GM12878 (cell line): ENCODE results near the gene RRBP1. TPM values are rescaled to one million over a fixed set of nuclear protein-coding genes. Genes with fewer than 3 reads are reported as not detected.

Source experiments
- ATAC-seq: fragments of 200-7000 bp; cut with Tn5 transposase; 3 replicates; pipeline ENCODE4 v1.9.1; 2020; ENCODE audit warnings: mild to moderate bottlenecking, moderate library complexity
- BruUV-seq: library from RNA; stranded (reverse); fragments of 400-500 nt; replicated peaks from 2 replicates; lab custom pipeline; 2021; lab: Mats Ljungman, UMichigan
- CTCF ChIA-PET: fragments of 300-600 bp; sonication (Branson Sonifier 250); formaldehyde crosslinking; extraction: SDS; loops from one replicate; lab custom pipeline; 2021; ENCODE audit warnings: inconsistent platforms; lab: Yijun Ruan, JAX
- POLR2A ChIA-PET: fragments of 350-600 bp; formaldehyde crosslinking; extraction: SDS; loops from one replicate; lab custom pipeline; 2021; ENCODE audit warnings: inconsistent platforms; lab: Charles Lee
- RAD21 ChIA-PET: fragments of 300-600 bp; sonication (Branson Sonifier 250); formaldehyde crosslinking; loops from one replicate; lab custom pipeline; 2023; ENCODE audit warnings: antibody characterized with exemption; ENCODE audit not compliant: unreplicated experiment; lab: Charles Lee
- SMC1A ChIA-PET: fragments of 300-600 bp; sonication (Branson Sonifier 250); formaldehyde crosslinking; loops from one replicate; lab custom pipeline; 2023; ENCODE audit not compliant: unreplicated experiment, uncharacterized antibody; lab: Charles Lee
- DNase-seq: peaks from one replicate; pipeline ENCODE4 v3.0.0-alpha.2; 2011; ENCODE audit warnings: low read depth, low spot score
- FAIRE-seq: peaks from 3 replicates; lab custom pipeline; 2011; peaks lifted over from hg19 to GRCh38; lab: Jason Lieb, UNC
- H2AFZ ChIP-seq: 2 replicates; pipeline ENCODE4 v1.6.0; 2011; ENCODE audit warnings: low read depth, low read length, control low read depth; ENCODE audit not compliant: control insufficient read depth
- H3K27ac ChIP-seq: 2 replicates; pipeline ENCODE4 v1.5.1; 2011; ENCODE audit warnings: control low read depth; ENCODE audit not compliant: control insufficient read depth, insufficient read depth
- H3K27me3 ChIP-seq, 2 experiments: replicated peaks in 1 of 2; 2 replicates each; pipeline versions ENCODE4 v1.6.0 to v1.6.1; 2011; ENCODE audit warnings: low read length in 1 of 2; ENCODE audit not compliant: control insufficient read depth in 2 of 2, insufficient read depth in 2 of 2
- H3K36me3 ChIP-seq, 2 experiments: 2 replicates each; pipeline ENCODE4 v1.5.1; 2011; ENCODE audit warnings: low read length in 1 of 2; ENCODE audit not compliant: control insufficient read depth in 2 of 2, insufficient read depth in 2 of 2
- H3K4me1 ChIP-seq: 2 replicates; pipeline ENCODE4 v1.6.1; 2011; ENCODE audit warnings: mild to moderate bottlenecking, low read length, moderate library complexity, mixed read lengths; ENCODE audit not compliant: control insufficient read depth, insufficient read depth
- H3K4me2 ChIP-seq: 2 replicates; pipeline ENCODE4 v1.6.0; 2011; ENCODE audit warnings: control low read depth; ENCODE audit not compliant: control insufficient read depth, insufficient read depth
- H3K4me3 ChIP-seq: fragments of 200-600 bp; sonication (generic); 2 replicates; pipeline ENCODE4 v1.5.1; 2016
- H3K79me2 ChIP-seq: 2 replicates; pipeline ENCODE4 v1.6.0; 2011; ENCODE audit warnings: low read length; ENCODE audit not compliant: control insufficient read depth, insufficient read depth
- H3K9ac ChIP-seq: 2 replicates; pipeline ENCODE4 v1.8.0; 2011; ENCODE audit warnings: low read length, control low read depth, mixed read lengths; ENCODE audit not compliant: control insufficient read depth, insufficient read depth
- H3K9me3 ChIP-seq: replicated peaks from 3 replicates; pipeline ENCODE4 v1.5.1; 2011; ENCODE audit warnings: mild to moderate bottlenecking, low read length; ENCODE audit not compliant: control insufficient read depth, insufficient read depth
- H4K20me1 ChIP-seq: 2 replicates; pipeline ENCODE4 v1.6.0; 2011; ENCODE audit not compliant: control insufficient read depth, insufficient read depth
- BCL11A ChIP-seq: IDR thresholded peaks from 2 replicates; pipeline ENCODE4 v1.6.1; 2011; ENCODE audit warnings: low read depth, low read length
- BHLHE40 ChIP-seq, 2 experiments: fragments of 450-650 bp in 1 of 2; IDR thresholded peaks; 2 replicates each; pipeline ENCODE4 v1.6.1; 2011 to 2017; ENCODE audit warnings: low read depth in 2 of 2, borderline replicate concordance in 1 of 2, improper control_type of control experiment in 1 of 2, low read length in 1 of 2, mild to moderate bottlenecking in 1 of 2
- CBFB ChIP-seq: IDR thresholded peaks from 2 replicates; pipeline ENCODE4 v1.6.1; 2016; ENCODE audit warnings: antibody characterized with exemption, low read depth
- EGR1 ChIP-seq, 2 experiments: IDR thresholded peaks; 1 replicate in 1 of 2; 2 replicates in 1 of 2; pipeline ENCODE4 v1.6.1; 2011 to 2012; ENCODE audit warnings: low read depth in 2 of 2, low read length in 2 of 2, borderline replicate concordance in 1 of 2, mild to moderate bottlenecking in 1 of 2, moderate library complexity in 1 of 2
- GABPA ChIP-seq: IDR thresholded peaks from 2 replicates; pipeline ENCODE4 v1.6.1; 2014; ENCODE audit warnings: antibody characterized with exemption, low read depth, mild to moderate bottlenecking, inconsistent platforms
- HDAC6 ChIP-seq: fragments of 200-600 bp; sonication (generic); IDR thresholded peaks from one replicate; pipeline ENCODE4 v1.8.0; 2017; ENCODE audit warnings: antibody characterized with exemption; ENCODE audit not compliant: unreplicated experiment
- LARP7 ChIP-seq: fragments of 450-650 bp; IDR thresholded peaks from 2 replicates; pipeline ENCODE4 v1.6.1; 2017; ENCODE audit warnings: mild to moderate bottlenecking
- POLR2A ChIP-seq: IDR thresholded peaks from 2 replicates; pipeline ENCODE4 v1.6.1; 2011; ENCODE audit warnings: low read depth, mild to moderate bottlenecking, low read length
- SIN3A ChIP-seq: IDR thresholded peaks from 2 replicates; pipeline ENCODE4 v1.6.1; 2012; ENCODE audit warnings: low read depth, low read length, improper control_type of control experiment
- TARDBP ChIP-seq: IDR thresholded peaks from 2 replicates; pipeline ENCODE4 v1.6.1; 2016; ENCODE audit warnings: borderline replicate concordance
- WGBS: methylation state at CpG from one replicate; pipeline ENCODE4 v1.1.6; 2016; ENCODE audit warnings: low lambda C conversion rate; ENCODE audit not compliant: insufficient replicate concordance, insufficient coverage; ENCODE audit errors: missing lambda C conversion rate; 5-methylcytosine and 5-hydroxymethylcytosine counted together
- in situ Hi-C: fragments of 300-500 bp; cut with MboI; formaldehyde crosslinking; loops from 9 replicates; pipeline ENCODE4 v1.14.3; 2018; ENCODE audit warnings: mixed read lengths
- intact Hi-C: fragments of 100-400 bp; cut with micrococcal nuclease; formaldehyde crosslinking; loops from one replicate; pipeline ENCODE4 v1.14.2; 2022; ENCODE audit not compliant: unreplicated experiment
- polyA plus RNA-seq, 11 experiments: library from polyadenylated mRNA; depleted of rRNA in 4 of 11; unstranded in 6 of 11; stranded (reverse) in 5 of 11; fragments of >200 nt; fragmentation: Nextera tagmentation in 4 of 11; fragmentation: Illumina TruSeq in 1 of 11; extraction: Ambion mirVana in 4 of 11; extraction: Trizol in 1 of 11; gene quantifications; 1 replicate in 1 of 11; 2 replicates in 10 of 11; pipeline versions ENCODE4 v1.2.1 to v1.2.3, GENCODE V29; 2011 to 2016; ENCODE audit warnings: inconsistent platforms in 2 of 11, missing spikeins in 2 of 11, low read depth in 1 of 11
- total RNA-seq, 4 experiments: library from RNA; depleted of rRNA in 3 of 4; stranded (reverse); fragments of >200 nt in 3 of 4; fragmentation: Illumina TruSeq in 1 of 4; extraction: Trizol in 1 of 4; gene quantifications; 2 replicates each; pipeline versions ENCODE4 v1.2.1 to v1.2.3, GENCODE V29; 2013 to 2021
- TF ChIP-seq, protein P1 (sequence below): IDR thresholded peaks from 2 replicates; pipeline ENCODE4 v1.6.1; 2011; ENCODE audit warnings: mild to moderate bottlenecking, low read depth, low read length, moderate library complexity; ENCODE audit not compliant: insufficient replicate concordance
- TF ChIP-seq, protein P2 (sequence below): IDR thresholded peaks from 2 replicates; pipeline ENCODE4 v1.6.1; 2011; ENCODE audit warnings: low read depth, low read length, improper control_type of control experiment, borderline replicate concordance
- TF ChIP-seq, protein P3 (sequence below): IDR thresholded peaks from 2 replicates; pipeline ENCODE4 v1.6.1; 2012; ENCODE audit warnings: low read depth, low read length, improper control_type of control experiment

Gene RRBP1
- total and polyA plus RNA-seq, 10 of the 15 experiments (the other 5 are each of a cell fraction or from before 2014, with no cell fraction given): 1.2 to 57.4 (median 24.6) TPM

DNA sequence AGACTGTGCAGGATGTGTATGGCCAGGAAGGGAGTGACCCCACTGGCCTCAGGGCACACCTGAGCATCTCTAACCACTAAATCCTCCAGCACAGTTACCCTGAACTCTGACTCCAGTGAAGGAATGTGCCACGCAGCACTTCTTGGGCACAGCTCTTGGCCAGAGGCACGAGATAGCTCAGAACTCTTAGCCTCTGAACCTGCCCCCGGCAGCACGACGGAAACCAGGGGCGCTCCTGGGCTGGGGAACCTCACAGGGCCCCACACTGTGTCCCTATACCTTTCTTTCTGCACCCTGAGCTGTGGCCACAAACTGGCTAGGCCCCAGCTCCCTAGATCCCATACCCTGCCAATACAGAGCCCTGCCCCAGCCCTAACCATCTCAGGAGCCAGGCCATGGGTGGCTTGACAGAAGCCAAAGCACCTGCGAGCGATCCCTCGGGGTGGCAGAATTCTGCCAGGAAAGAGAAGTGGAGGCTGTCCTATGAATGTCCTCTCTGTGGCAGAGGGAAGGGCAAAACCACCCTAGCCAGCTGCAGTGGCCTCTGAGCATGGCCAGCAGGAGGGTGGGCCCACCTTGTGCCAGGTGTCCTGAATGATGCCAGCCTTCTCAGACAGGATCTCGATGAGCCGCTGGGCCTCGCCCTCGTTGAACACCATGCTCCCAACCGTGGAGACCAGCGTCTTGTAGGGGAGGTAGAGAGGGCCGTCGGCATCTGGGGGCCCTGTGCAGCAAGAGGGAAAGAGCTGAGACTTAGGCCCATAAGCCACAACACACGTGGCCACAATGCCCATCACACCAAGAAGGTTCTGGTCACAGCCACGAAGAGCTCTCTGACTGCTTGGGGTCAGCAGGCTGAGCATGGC, 39.4 kb downstream of the RRBP1 start:
- no peaks in the 10 kb centered on the region for H4K20me1 ChIP-seq
- no peak for ATAC-seq
- POLR2A ChIA-PET: interaction anchor here (0.5 kb wide), 1 partner anchor 252 kb away, joined by 3 read pairs; no protein-coding TSS in a partner anchor

DNA sequence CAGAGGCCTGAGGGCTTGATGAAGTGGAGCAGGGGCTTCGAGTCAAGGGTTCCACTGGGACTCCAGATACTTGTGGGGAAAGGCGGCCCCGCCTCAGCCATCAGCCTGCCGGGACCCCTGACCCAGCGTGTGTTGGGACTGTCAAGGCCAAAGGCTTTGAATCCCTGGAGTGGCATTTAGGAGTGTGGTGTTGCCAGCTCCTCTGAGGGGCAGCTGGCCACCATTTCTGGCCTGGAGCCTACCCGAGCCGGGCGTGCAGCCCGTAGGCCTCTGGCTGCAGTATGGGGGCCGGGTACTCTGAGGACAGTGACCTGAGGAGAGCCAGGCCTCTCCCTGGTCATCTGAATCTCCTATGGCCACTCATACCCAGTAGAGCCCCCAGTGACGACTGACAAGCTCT, 40.0 kb downstream of the RRBP1 start:
- intact Hi-C loops: no loop called here
- in situ Hi-C loops: no loop called here
- TF ChIP-seq, protein P1, sequence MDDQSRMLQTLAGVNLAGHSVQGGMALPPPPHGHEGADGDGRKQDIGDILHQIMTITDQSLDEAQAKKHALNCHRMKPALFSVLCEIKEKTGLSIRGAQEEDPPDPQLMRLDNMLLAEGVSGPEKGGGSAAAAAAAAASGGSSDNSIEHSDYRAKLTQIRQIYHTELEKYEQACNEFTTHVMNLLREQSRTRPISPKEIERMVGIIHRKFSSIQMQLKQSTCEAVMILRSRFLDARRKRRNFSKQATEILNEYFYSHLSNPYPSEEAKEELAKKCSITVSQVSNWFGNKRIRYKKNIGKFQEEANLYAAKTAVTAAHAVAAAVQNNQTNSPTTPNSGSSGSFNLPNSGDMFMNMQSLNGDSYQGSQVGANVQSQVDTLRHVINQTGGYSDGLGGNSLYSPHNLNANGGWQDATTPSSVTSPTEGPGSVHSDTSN: no peak
- no peak for TF ChIP-seq TARDBP
- TF ChIP-seq SIN3A: no peak
- TF ChIP-seq GABPA: no peak
- TF ChIP-seq CBFB: no peak
- TF ChIP-seq, protein P2, sequence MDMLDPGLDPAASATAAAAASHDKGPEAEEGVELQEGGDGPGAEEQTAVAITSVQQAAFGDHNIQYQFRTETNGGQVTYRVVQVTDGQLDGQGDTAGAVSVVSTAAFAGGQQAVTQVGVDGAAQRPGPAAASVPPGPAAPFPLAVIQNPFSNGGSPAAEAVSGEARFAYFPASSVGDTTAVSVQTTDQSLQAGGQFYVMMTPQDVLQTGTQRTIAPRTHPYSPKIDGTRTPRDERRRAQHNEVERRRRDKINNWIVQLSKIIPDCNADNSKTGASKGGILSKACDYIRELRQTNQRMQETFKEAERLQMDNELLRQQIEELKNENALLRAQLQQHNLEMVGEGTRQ: no peak
- no peak for TF ChIP-seq LARP7
- TF ChIP-seq BHLHE40 (IDR thresholded peaks at IDR 0.05; ENCODE audit: borderline replicate concordance in 1 of 2, low read depth in 2 of 2, low read length in 1 of 2): no peak
- no peak for TF ChIP-seq HDAC6
- TF ChIP-seq EGR1 (IDR thresholded peaks at IDR 0.05; ENCODE audit: borderline replicate concordance in 1 of 2, low read depth in 2 of 2, low read length in 2 of 2): no peak
- TF ChIP-seq, protein P3, sequence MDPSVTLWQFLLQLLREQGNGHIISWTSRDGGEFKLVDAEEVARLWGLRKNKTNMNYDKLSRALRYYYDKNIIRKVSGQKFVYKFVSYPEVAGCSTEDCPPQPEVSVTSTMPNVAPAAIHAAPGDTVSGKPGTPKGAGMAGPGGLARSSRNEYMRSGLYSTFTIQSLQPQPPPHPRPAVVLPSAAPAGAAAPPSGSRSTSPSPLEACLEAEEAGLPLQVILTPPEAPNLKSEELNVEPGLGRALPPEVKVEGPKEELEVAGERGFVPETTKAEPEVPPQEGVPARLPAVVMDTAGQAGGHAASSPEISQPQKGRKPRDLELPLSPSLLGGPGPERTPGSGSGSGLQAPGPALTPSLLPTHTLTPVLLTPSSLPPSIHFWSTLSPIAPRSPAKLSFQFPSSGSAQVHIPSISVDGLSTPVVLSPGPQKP: no peak

More for the DNA sequence above, 39.4 kb downstream of the RRBP1 start:
- no peaks in the 10 kb centered on the region for H3K9me3 ChIP-seq
- H3K4me1 ChIP-seq: peaks cover 5% of the 10 kb centered on the region; the same call in 1 of the 2 replicates
- H3K4me3 ChIP-seq: no peak overlapping the region
- no peak for FAIRE-seq
- no peak overlapping the region for H3K27ac ChIP-seq
- BruUV-seq: no TSS peak
- intact Hi-C loops: no loop called here
- H3K4me2 ChIP-seq: no peak overlapping the region
- ChIA-PET SMC1A (interaction anchor here (1.0 to 1.2 kb wide), 2 partner anchors 253 to 296 kb away, joined by 3 to 4 read pairs; no protein-coding TSS in a partner anchor), CTCF (no interaction called here)
- 83% methylated on average over 19 of the region's 19 CpGs for WGBS
- peaks cover 4 to 14% of the 10 kb centered on the region in 2 experiments for H3K36me3 ChIP-seq
- no peak overlapping the region for H2AFZ ChIP-seq
- no peaks in the 10 kb centered on the region for H3K27me3 ChIP-seq
- no peak for TF ChIP-seq BCL11A
- TF ChIP-seq POLR2A: 0 out of 2 replicates have a peak, but pooled peaks have one; percentile 16
- TF ChIP-seq, all 136 proteins: peak for 1
- H3K79me2 ChIP-seq: no peaks in the 10 kb centered on the region; the same call in 1 of the 2 replicates
- in situ Hi-C loops: no loop called here
- no peak overlapping the region for H3K9ac ChIP-seq
- RAD21 ChIA-PET: no interaction called here
- no peak for DNase-seq

More for the DNA sequence above, 40.0 kb downstream of the RRBP1 start:
- Histone ChIP-seq H3K4me3 (no peak overlapping the region), H3K9me3 (no peaks in the 10 kb centered on the region), H2AFZ (no peak overlapping the region), H3K4me1 (peaks cover 4% of the 10 kb centered on the region; the same call in 1 of the 2 replicates), H3K4me2 (no peak overlapping the region), H4K20me1 (no peaks in the 10 kb centered on the region), H3K27me3 (no peaks in the 10 kb centered on the region), H3K79me2 (no peaks in the 10 kb centered on the region; the same call in 1 of the 2 replicates), H3K27ac (no peak overlapping the region), H3K9ac (no peak overlapping the region), H3K36me3 (peaks cover 6 to 14% of the 10 kb centered on the region in 2 experiments)
- 93% methylated on average over 11 of the region's 11 CpGs for WGBS
- FAIRE-seq (no peak), ATAC-seq (no peak), DNase-seq (no peak)
- ChIA-PET SMC1A (interaction anchor here (0.6 kb wide), 1 partner anchor 295 kb away, joined by 3 read pairs; no protein-coding TSS in a partner anchor), RAD21 (no interaction called here), POLR2A (no interaction called here), CTCF (no interaction called here)
- BruUV-seq: no TSS peak
